PC-9 (cell line): Measurements from ENCODE around the gene FERMT3. TPM values are rescaled to one million over a fixed set of nuclear protein-coding genes. Genes with fewer than 3 reads are reported as not detected.

ENCODE experiments used
- BruUV-seq: library from RNA; stranded (reverse); fragments of 400-500 nt; replicated peaks from 2 replicates; lab custom pipeline; 2021; lab: Mats Ljungman, UMichigan
- CTCF ChIA-PET: fragments of 300-600 bp; sonication (Branson Sonifier 250); formaldehyde crosslinking; loops from one replicate; lab custom pipeline; 2022; ENCODE audit warnings: antibody characterized with exemption; lab: Charles Lee
- POLR2A ChIA-PET: fragments of 300-600 bp; sonication (Branson Sonifier 250); formaldehyde crosslinking; loops from one replicate; lab custom pipeline; 2022; ENCODE audit warnings: antibody characterized with exemption; ENCODE audit not compliant: unreplicated experiment; lab: Charles Lee
- DNase-seq, 2 experiments: peaks; one replicate each; pipeline versions ENCODE4 v3.0.0 to v3.0.0-alpha.2; 2015 to 2022; ENCODE audit warnings: mixed read lengths in 1 of 2
- H2AFZ ChIP-seq: fragments of 200-600 bp; sonication (generic); 2 replicates; pipeline ENCODE4 v1.8.1; 2017; ENCODE audit warnings: antibody characterized with exemption
- H3F3A ChIP-seq: fragments of 200-600 bp; sonication (generic); 2 replicates; pipeline ENCODE4 v1.8.1; 2017; ENCODE audit warnings: antibody characterized with exemption, mild to moderate bottlenecking, low read depth; ENCODE audit not compliant: insufficient read depth
- H3K27ac ChIP-seq: fragments of 200-600 bp; sonication (generic); 2 replicates; pipeline ENCODE4 v1.6.1; 2016; ENCODE audit warnings: mixed run types
- H3K27me3 ChIP-seq: fragments of 200-600 bp; sonication (generic); 2 replicates; pipeline ENCODE4 v1.6.1; 2016; ENCODE audit warnings: low read depth, mixed run types; ENCODE audit not compliant: insufficient read depth
- H3K36me3 ChIP-seq: fragments of 200-600 bp; sonication (generic); 2 replicates; pipeline ENCODE4 v1.6.1; 2016; ENCODE audit warnings: low read depth, mixed run types
- H3K4me1 ChIP-seq: fragments of 200-600 bp; sonication (generic); replicated peaks from 2 replicates; pipeline ENCODE4 v1.6.1; 2016; ENCODE audit warnings: mixed run types; ENCODE audit not compliant: insufficient read depth
- H3K4me2 ChIP-seq: fragments of 200-600 bp; sonication (generic); 2 replicates; pipeline ENCODE4 v1.6.1; 2017; ENCODE audit warnings: mixed run types
- H3K4me3 ChIP-seq: fragments of 200-600 bp; sonication (generic); 2 replicates; pipeline ENCODE4 v1.6.1; 2016; ENCODE audit warnings: mixed run types
- H3K79me2 ChIP-seq: fragments of 200-600 bp; sonication (generic); 2 replicates; pipeline ENCODE4 v1.6.1; 2017; ENCODE audit warnings: low read depth, mixed run types
- H3K9me2 ChIP-seq: fragments of 200-600 bp; sonication (generic); 2 replicates; pipeline ENCODE4 v1.8.1; 2017; ENCODE audit warnings: mild to moderate bottlenecking; ENCODE audit not compliant: insufficient read depth
- H3K9me3 ChIP-seq: fragments of 200-600 bp; sonication (generic); 2 replicates; pipeline ENCODE4 v1.8.1; 2016; ENCODE audit warnings: low read depth; ENCODE audit not compliant: insufficient read depth
- H4K20me1 ChIP-seq: fragments of 200-600 bp; sonication (generic); 2 replicates; pipeline ENCODE4 v1.8.1; 2017; ENCODE audit not compliant: insufficient read depth
- EZH2 ChIP-seq: fragments of 200-600 bp; sonication (generic); IDR thresholded peaks from 2 replicates; pipeline ENCODE4 v1.8.0; 2017; ENCODE audit warnings: antibody characterized with exemption, low read depth
- intact Hi-C: fragments of 100-400 bp; cut with micrococcal nuclease; formaldehyde crosslinking; loops from one replicate; pipeline ENCODE4 v1.10.0; 2022; ENCODE audit not compliant: unreplicated experiment
- total RNA-seq: library from RNA; stranded (reverse); gene quantifications from 2 replicates; pipeline ENCODE4 v1.2.3, GENCODE V29; 2021
- TF ChIP-seq, protein P1 (sequence below): fragments of 200-600 bp; sonication (generic); conservative IDR thresholded peaks from 2 replicates; pipeline ENCODE4 v1.6.1; 2017; ENCODE audit warnings: mixed run types, antibody characterized with exemption, mild to moderate bottlenecking, moderate library complexity

FERMT3 gene
- total RNA-seq, 1 experiment from 2014 or later = 5.0 TPM

DNA sequence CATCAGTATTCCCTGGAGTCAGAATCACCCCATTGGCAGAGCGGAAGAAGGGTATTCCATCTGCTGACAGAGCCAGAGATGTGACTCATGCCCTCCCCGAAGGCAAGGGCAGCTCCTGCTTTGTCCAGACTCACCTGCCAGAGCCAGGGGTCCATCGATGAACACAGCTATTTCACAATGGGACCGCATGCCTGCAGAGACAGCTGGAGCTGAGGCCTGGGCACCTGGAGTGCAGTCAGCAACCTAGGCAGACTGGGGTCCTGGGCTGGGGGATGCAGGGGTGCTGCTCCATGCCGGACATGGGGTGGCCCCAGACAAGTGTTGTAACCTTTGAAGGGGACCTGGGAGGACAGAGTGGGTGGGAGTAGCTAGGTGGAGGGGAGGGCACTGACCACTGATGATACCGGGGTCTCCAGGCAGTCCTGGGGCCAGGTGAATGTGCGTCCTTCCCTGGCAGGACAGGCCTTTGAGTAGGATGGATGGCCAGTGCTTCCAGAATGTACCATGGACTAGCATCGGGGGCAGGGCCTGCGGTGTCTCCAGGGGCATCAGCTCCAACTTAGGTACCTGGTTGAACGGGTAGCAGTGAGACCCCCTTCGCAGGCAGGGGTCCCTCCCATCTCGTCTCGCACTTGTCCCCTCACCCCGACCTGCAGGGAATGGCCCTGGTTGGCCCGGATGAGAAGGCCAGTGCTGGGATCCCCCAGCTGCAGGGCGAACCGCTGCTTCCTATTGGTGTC is 17.8 kb downstream of the FERMT3 start:
- peaks cover 22% of the 10 kb centered on the region for H3K4me1 ChIP-seq
- H3K9me3 ChIP-seq = no peaks in the 10 kb centered on the region
- CTCF ChIA-PET = interaction anchor here (0.5 to 1.3 kb wide), 2 partner anchors 20 to 191 kb away, joined by 3 read pairs; no protein-coding TSS in a partner anchor
- no peak overlapping the region; the same call in 1 of the 2 replicates for H3K4me2 ChIP-seq
- POLR2A ChIA-PET = interaction anchor here (0.6 kb wide), 2 partner anchors 23 to 28 kb away, joined by 6 to 7 read pairs; no protein-coding TSS in a partner anchor
- no peaks in the 10 kb centered on the region for H3K36me3 ChIP-seq
- no TSS peak for BruUV-seq
- peaks cover 3% of the 10 kb centered on the region for H4K20me1 ChIP-seq
- H3K79me2 ChIP-seq = peaks cover 34% of the 10 kb centered on the region
- H3K9me2 ChIP-seq = no peaks in the 10 kb centered on the region
- no peak overlapping the region for H3K4me3 ChIP-seq
- peaks cover 23% of the 10 kb centered on the region for H3F3A ChIP-seq
- no peak overlapping the region for H3K27ac ChIP-seq
- DNase-seq = peak in 1 of 2 experiments; percentile 34
- intact Hi-C loops = no loop called here
- TF ChIP-seq, protein P1, sequence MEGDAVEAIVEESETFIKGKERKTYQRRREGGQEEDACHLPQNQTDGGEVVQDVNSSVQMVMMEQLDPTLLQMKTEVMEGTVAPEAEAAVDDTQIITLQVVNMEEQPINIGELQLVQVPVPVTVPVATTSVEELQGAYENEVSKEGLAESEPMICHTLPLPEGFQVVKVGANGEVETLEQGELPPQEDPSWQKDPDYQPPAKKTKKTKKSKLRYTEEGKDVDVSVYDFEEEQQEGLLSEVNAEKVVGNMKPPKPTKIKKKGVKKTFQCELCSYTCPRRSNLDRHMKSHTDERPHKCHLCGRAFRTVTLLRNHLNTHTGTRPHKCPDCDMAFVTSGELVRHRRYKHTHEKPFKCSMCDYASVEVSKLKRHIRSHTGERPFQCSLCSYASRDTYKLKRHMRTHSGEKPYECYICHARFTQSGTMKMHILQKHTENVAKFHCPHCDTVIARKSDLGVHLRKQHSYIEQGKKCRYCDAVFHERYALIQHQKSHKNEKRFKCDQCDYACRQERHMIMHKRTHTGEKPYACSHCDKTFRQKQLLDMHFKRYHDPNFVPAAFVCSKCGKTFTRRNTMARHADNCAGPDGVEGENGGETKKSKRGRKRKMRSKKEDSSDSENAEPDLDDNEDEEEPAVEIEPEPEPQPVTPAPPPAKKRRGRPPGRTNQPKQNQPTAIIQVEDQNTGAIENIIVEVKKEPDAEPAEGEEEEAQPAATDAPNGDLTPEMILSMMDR = no peak
- no peak for TF ChIP-seq EZH2
- H3K27me3 ChIP-seq = no peaks in the 10 kb centered on the region
- no peak overlapping the region for H2AFZ ChIP-seq

- no peaks in the 10 kb centered on the region for H3K27me3 ChIP-seq
- H2AFZ ChIP-seq = no peak overlapping the region
- peaks cover 3% of the 10 kb centered on the region for H4K20me1 ChIP-seq
- peaks cover 34% of the 10 kb centered on the region for H3K79me2 ChIP-seq
- DNase-seq = no peak
- H3K9me2 ChIP-seq = no peaks in the 10 kb centered on the region
- H3K4me3 ChIP-seq = peak overlapping the region; percentile 98
- intact Hi-C loops = no loop called here
- no peaks in the 10 kb centered on the region for H3K9me3 ChIP-seq
- H3K4me2 ChIP-seq = peak overlapping the region; percentile 99
- H3K36me3 ChIP-seq = no peaks in the 10 kb centered on the region
- ChIA-PET CTCF (interaction anchor here (1.3 kb wide), 1 partner anchor 20 kb away, joined by 3 read pairs; no protein-coding TSS in a partner anchor), POLR2A (no interaction called here)
- H3K27ac ChIP-seq = no peak overlapping the region
- peaks cover 27% of the 10 kb centered on the region for H3K4me1 ChIP-seq
- peaks cover 30% of the 10 kb centered on the region for H3F3A ChIP-seq
- no TSS peak for BruUV-seq
- TF ChIP-seq, protein P1 = no peak
- no peak for TF ChIP-seq EZH2
These were observed 18.5 kb downstream of the FERMT3 start for GRCh38 chr11:64224891-64225607.

GRCh38 chr11:64225608-64226506 is 19.3 kb downstream of the FERMT3 start, which contains the start of the genes NUDT22 and TRPT1:
Gene NUDT22, plus strand, starts transcription at chr11:64226274. Its CDS starts 379 bp downstream, at chr11:64226653.
Gene TRPT1, minus strand, starts transcription at chr11:64226186. Its CDS starts 326 bp downstream, at chr11:64225860.
- TSS peak; percentile 42 for BruUV-seq
- H4K20me1 ChIP-seq = peaks cover 3% of the 10 kb centered on the region
- peaks cover 27% of the 10 kb centered on the region for H3K4me1 ChIP-seq
- H3K27me3 ChIP-seq = no peaks in the 10 kb centered on the region
- H3K9me2 ChIP-seq = no peaks in the 10 kb centered on the region
- peak within 1 kb of the TSS; percentile 98 for H3K4me3 ChIP-seq
- DNase-seq = peak; percentile 70 to 95
- no peak for TF ChIP-seq EZH2
- TF ChIP-seq, protein P1 = peak; percentile 47; the same call in 1 of the 2 replicates
- peak within 1 kb of the TSS; percentile 99 for H3K4me2 ChIP-seq
- H3K27ac ChIP-seq = no peak within 1 kb of the TSS
- peaks cover 31% of the 10 kb centered on the region for H3F3A ChIP-seq
- ChIA-PET POLR2A (interaction anchor here (0.9 kb wide), 1 partner anchor 79 kb away, joined by 3 read pairs; no protein-coding TSS in a partner anchor), CTCF (interaction anchor here (0.6 to 1.5 kb wide), 3 partner anchors 19 to 22 kb away, joined by 3 to 7 read pairs (median 4); partner anchors contain the start of gene FERMT3)
- intact Hi-C loops = no loop called here
- H3K9me3 ChIP-seq = no peaks in the 10 kb centered on the region
- H2AFZ ChIP-seq = peak within 1 kb of the TSS; percentile 96
- H3K79me2 ChIP-seq = peaks cover 34% of the 10 kb centered on the region
- no peaks in the 10 kb centered on the region for H3K36me3 ChIP-seq
